Measurements from ENCODE around the gene PEAK1. TPM values are rescaled to one million over a fixed set of nuclear protein-coding genes. Genes with fewer than 3 reads are reported as not detected.

PEAK1 gene
- total RNA-seq, 1 experiment from 2014 or later = 21.2 TPM

- Histone ChIP-seq H3K56ac (ENCODE audit: insufficient read length, low read depth, low read length) (no peak overlapping the region), H3T11ph (ENCODE audit: low read length) (no peak overlapping the region), H4K8ac (replicated peaks; ENCODE audit: insufficient read length, low read depth, low read length) (no peak overlapping the region), H3K18ac (ENCODE audit: insufficient read length, low read depth, low read length) (no peak overlapping the region), H4K20me1 (ENCODE audit: control insufficient read depth, insufficient read depth, insufficient read length) (no peaks in the 10 kb centered on the region), H2BK15ac (ENCODE audit: low read depth, low read length) (no peak overlapping the region), H3K79me2 (ENCODE audit: insufficient read depth, low read length) (no peaks in the 10 kb centered on the region), H2BK20ac (ENCODE audit: low read depth, low read length, poor library complexity, severe bottlenecking) (no peak overlapping the region), H4K91ac (ENCODE audit: insufficient read length, low read depth, low read length) (no peak overlapping the region), H2AFZ (ENCODE audit: low read length) (no peak overlapping the region), H2BK120ac (ENCODE audit: low read depth, low read length, poor library complexity, severe bottlenecking) (no peak overlapping the region), H2AK5ac (ENCODE audit: insufficient read length, low read length) (no peak overlapping the region), H3K23me2 (ENCODE audit: insufficient read length, low read depth, low read length, poor library complexity, severe bottlenecking) (no peaks in the 10 kb centered on the region), H3K9ac (ENCODE audit: extremely low read depth, insufficient read length, low read length) (no peak overlapping the region), H2BK12ac (ENCODE audit: insufficient read length, low read depth, low read length) (no peak overlapping the region), H3K27ac (ENCODE audit: insufficient read length, low read depth, low read length) (no peak overlapping the region), H3K79me1 (ENCODE audit: insufficient read depth, low read depth, low read length, poor library complexity, severe bottlenecking) (no peaks in the 10 kb centered on the region), H3K23ac (ENCODE audit: insufficient read length, low read depth, low read length) (no peak overlapping the region), H3K4me2 (ENCODE audit: insufficient read depth, insufficient read length, low read length) (no peak overlapping the region), H3K4ac (ENCODE audit: low read depth, low read length) (no peak overlapping the region), H3K27me3 (ENCODE audit: insufficient read depth, low read length) (no peaks in the 10 kb centered on the region), H3K4me1 (ENCODE audit: insufficient read depth, low read length) (peaks cover 6% of the 10 kb centered on the region), H3K14ac (ENCODE audit: insufficient read depth, low read length) (no peak overlapping the region), H4K5ac (ENCODE audit: insufficient read length, low read depth, low read length) (no peak overlapping the region), H2BK5ac (ENCODE audit: insufficient read length, low read length) (no peak overlapping the region), H3K9me3 (ENCODE audit: control insufficient read depth, low read depth, low read length) (no peaks in the 10 kb centered on the region)
- peak; percentile 83 for TF ChIP-seq CTCF (conservative IDR thresholded peaks at IDR 0.05)
- H3K27me3 Mint-ChIP-seq (ENCODE audit: low read depth) = no peaks in the 10 kb centered on the region
- WGBS (ENCODE audit: extremely low coverage, insufficient read length, low lambda C conversion rate) = no CpG with 5 or more reads among the region's 3 CpGs
- H3K4me3 Mint-ChIP-seq = no peak overlapping the region
- peaks cover 0 to 5% (median under 1%) of the 10 kb centered on the region in 3 experiments; a peak in 3 of 7 replicates for H3K36me3 Mint-ChIP-seq (ENCODE audit: insufficient read depth in 1 of 3, low read depth in 3 of 3)
- H3K4me1 Mint-ChIP-seq = peaks cover 15 to 25% of the 10 kb centered on the region in 2 experiments
- no peaks in the 10 kb centered on the region for H3K9me3 Mint-ChIP-seq
- H3K27ac Mint-ChIP-seq = no peak overlapping the region
- no peak for DNase-seq
These were observed 301.0 kb downstream of the PEAK1 start for GRCh38 chr15:77118882-77119321.

Measured in H9 (cell line).